HEK293 (cell line): ENCODE data around the gene HOMER1.

Experiments used
- CTCF ChIA-PET: fragments of 350-600 bp; formaldehyde crosslinking; extraction: SDS; loops from one replicate; lab custom pipeline; 2021; ENCODE audit warnings: antibody characterized with exemption; lab: Yijun Ruan, JAX
- POLR2A ChIA-PET: fragments of 300-600 bp; formaldehyde crosslinking; extraction: SDS; loops from one replicate; lab custom pipeline; 2020; ENCODE audit warnings: antibody characterized with exemption, inconsistent platforms; lab: Yijun Ruan, JAX
- H3K27ac ChIP-seq: fragments of 200-500 bp; sonication (Bioruptor generic); 2 replicates; pipeline ENCODE4 v1.5.1; 2014; ENCODE audit warnings: low read depth, low read length, control low read depth, inconsistent platforms; ENCODE audit errors: extremely low read depth
- H3K36me3 ChIP-seq, 2 experiments: fragments of 200-500 bp in 1 of 2; sonication (Bioruptor generic) in 1 of 2; 1 replicate in 1 of 2; 2 replicates in 1 of 2; pipeline ENCODE4 v1.5.1; 2014 to 2017; ENCODE audit warnings: inconsistent platforms in 2 of 2, low read length in 2 of 2; ENCODE audit not compliant: control insufficient read depth in 2 of 2, insufficient read depth in 1 of 2
- H3K4me1 ChIP-seq: fragments of 200-500 bp; sonication (Bioruptor generic); 2 replicates; pipeline ENCODE4 v1.5.1; 2014; ENCODE audit warnings: mild to moderate bottlenecking, low read length, inconsistent platforms; ENCODE audit not compliant: control insufficient read depth, insufficient read depth
- H3K4me3 ChIP-seq: 2 replicates; pipeline ENCODE4 v1.5.1; 2011; ENCODE audit warnings: low read depth, mild to moderate bottlenecking, control low read depth, low read length, moderate library complexity
- H3K9me3 ChIP-seq: fragments of 200-500 bp; sonication (Bioruptor generic); 2 replicates; pipeline ENCODE4 v1.5.1; 2014; ENCODE audit warnings: low read depth, low read length, inconsistent platforms; ENCODE audit not compliant: control insufficient read depth, insufficient read depth
- AEBP2 ChIP-seq: fragments of 450-650 bp; formaldehyde crosslinking; IDR thresholded peaks from 2 replicates; pipeline ENCODE4 v1.5.1; 2016; ENCODE audit warnings: missing biosample characterization, missing genetic modification characterization, borderline replicate concordance
- GLIS2 ChIP-seq: fragments of 450-650 bp; formaldehyde crosslinking; IDR thresholded peaks from 2 replicates; pipeline ENCODE4 v1.5.1; 2016; ENCODE audit warnings: missing biosample characterization, missing genetic modification characterization
- HOXD13 ChIP-seq: sonication (generic); formaldehyde crosslinking; IDR thresholded peaks from 2 replicates; pipeline ENCODE4 v1.8.0; 2022; ENCODE audit warnings: missing genetic modification reagents, borderline replicate concordance
- KLF8 ChIP-seq: fragments of 450-650 bp; formaldehyde crosslinking; IDR thresholded peaks from 2 replicates; pipeline ENCODE4 v1.5.1; 2016; ENCODE audit warnings: missing biosample characterization, missing genetic modification characterization
- OSR2 ChIP-seq: fragments of 450-650 bp; formaldehyde crosslinking; IDR thresholded peaks from 2 replicates; pipeline ENCODE4 v1.5.1; 2016; ENCODE audit warnings: missing biosample characterization, missing genetic modification characterization
- PATZ1 ChIP-seq: fragments of 450-650 bp; formaldehyde crosslinking; IDR thresholded peaks from 2 replicates; pipeline ENCODE4 v1.5.1; 2016; ENCODE audit warnings: missing biosample characterization, missing genetic modification characterization
- ZEB2 ChIP-seq: fragments of 450-650 bp; formaldehyde crosslinking; IDR thresholded peaks from 2 replicates; pipeline ENCODE4 v1.5.1; 2016; ENCODE audit warnings: missing biosample characterization, missing genetic modification characterization
- ZIC2 ChIP-seq: fragments of 450-650 bp; formaldehyde crosslinking; IDR thresholded peaks from 2 replicates; pipeline ENCODE4 v1.5.1; 2016; ENCODE audit warnings: missing biosample characterization, missing genetic modification characterization
- ZNF148 ChIP-seq: fragments of 450-650 bp; formaldehyde crosslinking; IDR thresholded peaks from 2 replicates; pipeline ENCODE4 v1.5.0; 2017; ENCODE audit warnings: missing biosample characterization, missing genetic modification characterization, borderline replicate concordance
- ZNF223 ChIP-seq: fragments of 450-650 bp; formaldehyde crosslinking; IDR thresholded peaks from 2 replicates; pipeline ENCODE4 v1.5.1; 2016; ENCODE audit warnings: missing biosample characterization, missing genetic modification characterization
- ZNF26 ChIP-seq: fragments of 450-650 bp; formaldehyde crosslinking; IDR thresholded peaks from 2 replicates; pipeline ENCODE4 v1.5.1; 2016; ENCODE audit warnings: missing biosample characterization, missing genetic modification characterization
- ZNF280D ChIP-seq: fragments of 450-650 bp; formaldehyde crosslinking; IDR thresholded peaks from 2 replicates; pipeline ENCODE4 v1.5.1; 2016; ENCODE audit warnings: missing biosample characterization, missing genetic modification characterization
- ZNF335 ChIP-seq: fragments of 450-650 bp; formaldehyde crosslinking; conservative IDR thresholded peaks from 2 replicates; pipeline ENCODE4 v1.5.1; 2016; ENCODE audit warnings: missing biosample characterization, missing genetic modification characterization
- ZNF362 ChIP-seq: fragments of 450-650 bp; formaldehyde crosslinking; IDR thresholded peaks from 2 replicates; pipeline ENCODE4 v1.5.1; 2016; ENCODE audit warnings: missing biosample characterization, missing genetic modification characterization
- ZNF398 ChIP-seq: fragments of 450-650 bp; formaldehyde crosslinking; IDR thresholded peaks from 2 replicates; pipeline ENCODE4 v1.5.1; 2017; ENCODE audit warnings: missing biosample characterization, missing genetic modification characterization
- ZNF76 ChIP-seq: fragments of 450-650 bp; formaldehyde crosslinking; IDR thresholded peaks from 2 replicates; pipeline ENCODE4; 2016; ENCODE audit warnings: low read depth, missing biosample characterization, missing genetic modification characterization, borderline replicate concordance
- ZNF776 ChIP-seq: fragments of 450-650 bp; formaldehyde crosslinking; IDR thresholded peaks from 2 replicates; pipeline ENCODE4 v1.5.0; 2017; ENCODE audit warnings: missing biosample characterization, missing genetic modification characterization, borderline replicate concordance
- ZNF785 ChIP-seq: fragments of 450-650 bp; formaldehyde crosslinking; IDR thresholded peaks from 2 replicates; pipeline ENCODE4 v1.5.1; 2016; ENCODE audit warnings: missing biosample characterization, missing genetic modification characterization
- ZNF792 ChIP-seq: fragments of 450-650 bp; formaldehyde crosslinking; IDR thresholded peaks from 2 replicates; pipeline ENCODE4 v1.5.1; 2016; ENCODE audit warnings: missing biosample characterization, missing genetic modification characterization
- TF ChIP-seq, protein P1 (sequence below): fragments of 450-650 bp; formaldehyde crosslinking; IDR thresholded peaks from 2 replicates; pipeline ENCODE4 v1.5.1; 2016; ENCODE audit warnings: missing biosample characterization, missing genetic modification characterization

Gene HOMER1

GRCh38 chr5:79513308-79513703, 628 bp downstream of the HOMER1 start:
- H3K4me3 ChIP-seq = peak overlapping the region; percentile 86
- H3K27ac ChIP-seq = peak overlapping the region; percentile 96
- no peaks in the 10 kb centered on the region for H3K9me3 ChIP-seq
- H3K4me1 ChIP-seq = peaks cover 14% of the 10 kb centered on the region
- ChIA-PET CTCF (interaction anchor here (0.6 to 0.9 kb wide), 3 partner anchors 23 to 579 kb away, joined by 3 read pairs; no protein-coding TSS in a partner anchor), POLR2A (interaction anchor here (0.6 to 3.6 kb wide), 16 partner anchors 9 to 870 kb away, joined by 3 to 19 read pairs (median 4); partner anchors contain the start of genes CMYA5 and JMY)
- no peaks in the 10 kb centered on the region for H3K36me3 ChIP-seq
- TF ChIP-seq AEBP2 (no peak), ZNF776 (tag by site-specific recombination) (no peak), ZNF792 (tag by site-specific recombination) (no peak), ZNF785 (no peak), ZNF398 (no peak), GLIS2 (tag by site-specific recombination) (peak; percentile 49), ZNF280D (tag by site-specific recombination) (no peak), PATZ1 (tag by site-specific recombination) (no peak; the same call in 1 of the 2 replicates), ZNF223 (no peak), ZNF362 (tag by site-specific recombination) (no peak), ZIC2 (tag by site-specific recombination) (peak; percentile 83), HOXD13 (no peak), OSR2 (tag by site-specific recombination) (no peak), ZEB2 (tag by site-specific recombination) (peak; percentile 11; the same call in 1 of the 2 replicates), ZNF335 (tag by site-specific recombination) (peak; percentile 43), ZNF26 (no peak), ZNF148 (no peak), ZNF76 (no peak), KLF8 (tag by site-specific recombination) (no peak)
- TF ChIP-seq, protein P1, sequence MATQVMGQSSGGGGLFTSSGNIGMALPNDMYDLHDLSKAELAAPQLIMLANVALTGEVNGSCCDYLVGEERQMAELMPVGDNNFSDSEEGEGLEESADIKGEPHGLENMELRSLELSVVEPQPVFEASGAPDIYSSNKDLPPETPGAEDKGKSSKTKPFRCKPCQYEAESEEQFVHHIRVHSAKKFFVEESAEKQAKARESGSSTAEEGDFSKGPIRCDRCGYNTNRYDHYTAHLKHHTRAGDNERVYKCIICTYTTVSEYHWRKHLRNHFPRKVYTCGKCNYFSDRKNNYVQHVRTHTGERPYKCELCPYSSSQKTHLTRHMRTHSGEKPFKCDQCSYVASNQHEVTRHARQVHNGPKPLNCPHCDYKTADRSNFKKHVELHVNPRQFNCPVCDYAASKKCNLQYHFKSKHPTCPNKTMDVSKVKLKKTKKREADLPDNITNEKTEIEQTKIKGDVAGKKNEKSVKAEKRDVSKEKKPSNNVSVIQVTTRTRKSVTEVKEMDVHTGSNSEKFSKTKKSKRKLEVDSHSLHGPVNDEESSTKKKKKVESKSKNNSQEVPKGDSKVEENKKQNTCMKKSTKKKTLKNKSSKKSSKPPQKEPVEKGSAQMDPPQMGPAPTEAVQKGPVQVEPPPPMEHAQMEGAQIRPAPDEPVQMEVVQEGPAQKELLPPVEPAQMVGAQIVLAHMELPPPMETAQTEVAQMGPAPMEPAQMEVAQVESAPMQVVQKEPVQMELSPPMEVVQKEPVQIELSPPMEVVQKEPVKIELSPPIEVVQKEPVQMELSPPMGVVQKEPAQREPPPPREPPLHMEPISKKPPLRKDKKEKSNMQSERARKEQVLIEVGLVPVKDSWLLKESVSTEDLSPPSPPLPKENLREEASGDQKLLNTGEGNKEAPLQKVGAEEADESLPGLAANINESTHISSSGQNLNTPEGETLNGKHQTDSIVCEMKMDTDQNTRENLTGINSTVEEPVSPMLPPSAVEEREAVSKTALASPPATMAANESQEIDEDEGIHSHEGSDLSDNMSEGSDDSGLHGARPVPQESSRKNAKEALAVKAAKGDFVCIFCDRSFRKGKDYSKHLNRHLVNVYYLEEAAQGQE (tag by site-specific recombination) = no peak
